ENCODE measurements around the gene ZSCAN31. TPM values are rescaled to one million over a fixed set of nuclear protein-coding genes. Genes with fewer than 3 reads are reported as not detected.
A peak's percentile ranks its signal among the peaks of the same experiment; 100 is the strongest.

ZSCAN31 gene
- total and polyA plus RNA-seq, 10 of the 15 experiments (the other 5 are each of a cell fraction or from before 2014, with no cell fraction given), result 1.6 to 5.2 (median 2.9) TPM

DNA sequence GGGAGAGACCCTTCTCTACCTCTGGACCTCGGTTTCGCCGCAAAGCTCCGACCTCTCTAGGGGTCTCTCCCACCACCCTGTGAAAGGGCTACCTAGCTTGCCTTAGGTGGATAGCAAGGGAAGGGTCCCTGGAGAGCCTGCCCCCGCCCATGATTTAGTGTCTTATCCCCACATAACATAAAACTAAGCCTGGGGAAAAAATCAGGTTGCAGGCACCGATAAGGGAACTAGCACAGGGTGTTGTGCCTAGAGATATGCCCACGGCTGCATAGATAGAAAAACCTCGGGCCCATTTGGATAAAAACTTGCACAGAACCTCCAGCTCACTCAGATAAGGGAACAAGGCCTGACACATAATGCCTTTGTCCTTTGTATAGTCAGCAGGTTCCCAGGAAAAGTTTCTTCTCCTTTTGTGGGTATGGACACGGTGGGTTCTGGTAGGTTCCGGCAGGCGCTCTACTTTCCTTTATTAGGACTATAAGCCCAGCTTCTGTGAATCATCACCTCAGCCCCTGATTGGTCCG, 846 bp downstream of the ZSCAN31 start:
- peaks cover 14% of the 10 kb centered on the region for H3K4me1 ChIP-seq (ENCODE audit: control insufficient read depth, insufficient read depth, low read length)
- no peaks in the 10 kb centered on the region for H4K20me1 ChIP-seq (ENCODE audit: control insufficient read depth, insufficient read depth)
- BruUV-seq (replicated peaks), result no TSS peak
- no peaks in the 10 kb centered on the region for H3K36me3 ChIP-seq (ENCODE audit: control insufficient read depth in 2 of 2, insufficient read depth in 2 of 2, low read length in 1 of 2)
- DNase-seq (ENCODE audit: low read depth, low spot score), result no peak
- no peaks in the 10 kb centered on the region for H3K27me3 ChIP-seq (replicated peaks in 1 of 2; ENCODE audit: control insufficient read depth in 2 of 2, insufficient read depth in 2 of 2, low read length in 1 of 2)
- peaks cover 3% of the 10 kb centered on the region; the same call in 1 of the 3 replicates for H3K9me3 ChIP-seq (replicated peaks; ENCODE audit: control insufficient read depth, insufficient read depth, low read length)
- H3K9ac ChIP-seq (ENCODE audit: control insufficient read depth, insufficient read depth, low read length), result peak overlapping the region; percentile 97
- CTCF ChIA-PET, result interaction anchor here (0.7 to 4.6 kb wide), 7 partner anchors 10 to 439 kb away, joined by 3 to 50 read pairs (median 4); partner anchors contain the start of genes ZKSCAN8 and ZSCAN26
- H3K4me2 ChIP-seq (ENCODE audit: control insufficient read depth, insufficient read depth), result peak overlapping the region; percentile 93
- SMC1A ChIA-PET (ENCODE audit: uncharacterized antibody, unreplicated experiment), result interaction anchor here (0.8 to 4.8 kb wide), 9 partner anchors 11 to 93 kb away, joined by 3 to 22 read pairs (median 4); partner anchors contain the start of genes PGBD1 and ZSCAN26
- in situ Hi-C loops (cut with MboI), result loop anchor here (25.0 kb wide), 1 partner anchor 1673 kb away; the partner anchor contains the start of gene ZNF322
- WGBS (ENCODE audit: insufficient coverage, insufficient replicate concordance, low lambda C conversion rate, missing lambda C conversion rate), result 48% methylated on average over 12 of the region's 12 CpGs
- intact Hi-C loops (cut with micrococcal nuclease; ENCODE audit: unreplicated experiment), result loop anchor here (1.0 to 5.0 kb wide), 2 partner anchors 68 to 197 kb away; partner anchors contain the start of gene ZSCAN26
- POLR2A ChIA-PET, result interaction anchor here (0.6 to 2.4 kb wide), 8 partner anchors 11 to 197 kb away, joined by 3 to 8 read pairs (median 4); partner anchors contain the start of genes PGBD1, ZKSCAN3 and ZSCAN26
- TF ChIP-seq SRF (IDR thresholded peaks at IDR 0.05; ENCODE audit: low read depth in 2 of 2, low read length in 2 of 2) (peak in 1 of 2 experiments; percentile 89; a peak in 2 of 4 replicates), NKRF (conservative IDR thresholded peaks at IDR 0.05) (no peak), CBX3 (IDR thresholded peaks at IDR 0.05; ENCODE audit: borderline replicate concordance, low read depth) (no peak), MLLT1 (IDR thresholded peaks at IDR 0.05) (0 out of 2 replicates have a peak, but pooled peaks have one; percentile 2), STAT1 (conservative IDR thresholded peaks at IDR 0.05) (no peak), TCF7 (IDR thresholded peaks at IDR 0.05; ENCODE audit: borderline replicate concordance) (no peak), SREBF2 (IDR thresholded peaks at IDR 0.05; ENCODE audit: low read length) (no peak), RELB (IDR thresholded peaks at IDR 0.05; ENCODE audit: low read depth) (no peak), NFYB (IDR thresholded peaks at IDR 0.05; ENCODE audit: insufficient read depth, low read depth, low read length) (peak; percentile 92), KLF5 (IDR thresholded peaks at IDR 0.05; ENCODE audit: partially characterized antibody) (peak; percentile 10)
- TF ChIP-seq, protein P1, sequence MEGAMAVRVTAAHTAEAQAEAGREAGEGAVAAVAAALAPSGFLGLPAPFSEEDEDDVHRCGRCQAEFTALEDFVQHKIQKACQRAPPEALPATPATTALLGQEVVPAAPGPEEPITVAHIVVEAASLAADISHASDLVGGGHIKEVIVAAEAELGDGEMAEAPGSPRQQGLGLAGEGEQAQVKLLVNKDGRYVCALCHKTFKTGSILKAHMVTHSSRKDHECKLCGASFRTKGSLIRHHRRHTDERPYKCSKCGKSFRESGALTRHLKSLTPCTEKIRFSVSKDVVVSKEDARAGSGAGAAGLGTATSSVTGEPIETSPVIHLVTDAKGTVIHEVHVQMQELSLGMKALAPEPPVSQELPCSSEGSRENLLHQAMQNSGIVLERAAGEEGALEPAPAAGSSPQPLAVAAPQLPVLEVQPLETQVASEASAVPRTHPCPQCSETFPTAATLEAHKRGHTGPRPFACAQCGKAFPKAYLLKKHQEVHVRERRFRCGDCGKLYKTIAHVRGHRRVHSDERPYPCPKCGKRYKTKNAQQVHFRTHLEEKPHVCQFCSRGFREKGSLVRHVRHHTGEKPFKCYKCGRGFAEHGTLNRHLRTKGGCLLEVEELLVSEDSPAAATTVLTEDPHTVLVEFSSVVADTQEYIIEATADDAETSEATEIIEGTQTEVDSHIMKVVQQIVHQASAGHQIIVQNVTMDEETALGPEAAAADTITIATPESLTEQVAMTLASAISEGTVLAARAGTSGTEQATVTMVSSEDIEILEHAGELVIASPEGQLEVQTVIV (IDR thresholded peaks at IDR 0.05; ENCODE audit: borderline replicate concordance, partially characterized antibody), result no peak
- RAD21 ChIA-PET (ENCODE audit: unreplicated experiment), result interaction anchor here (0.9 to 1.4 kb wide), 6 partner anchors 17 to 198 kb away, joined by 3 to 7 read pairs (median 4); partner anchors contain the start of genes ZKSCAN4 and ZSCAN26
- peak overlapping the region; percentile 93 for H2AFZ ChIP-seq (ENCODE audit: control insufficient read depth, low read depth, low read length)
- ATAC-seq, result peak; percentile 1
- H3K27ac ChIP-seq (ENCODE audit: control insufficient read depth, insufficient read depth), result peak overlapping the region; percentile 97
- FAIRE-seq, result peak; percentile 86
- H3K4me3 ChIP-seq, result peak overlapping the region; percentile 72
- H3K79me2 ChIP-seq (ENCODE audit: control insufficient read depth, insufficient read depth, low read length), result no peaks in the 10 kb centered on the region

Data from GM12878 (cell line).